Lung microvascular endothelial cell (primary cell): ENCODE results near the gene PPM1B. TPM values are rescaled to one million over a fixed set of nuclear protein-coding genes. Genes with fewer than 3 reads are reported as not detected.
"Not testable (repeated sequence)": the region's sequence is repeated elsewhere in the genome, so short reads cannot be mapped to it uniquely, and the experiment has no call there.

Experiments used
- DNase-seq, 2 donors: peaks; one replicate each; pipeline versions ENCODE4 v3.0.0 to v3.0.0-alpha.2; 2010; ENCODE audit warnings: low read depth in 2 of 2
- total RNA-seq: library from RNA; depleted of rRNA; stranded (reverse); fragments of >200 nt; gene quantifications from 2 replicates; pipeline ENCODE4 v1.2.1, GENCODE V29; 2014

PPM1B gene
- total RNA-seq, 1 donor from 2014 or later: 23.2 TPM

- DNase-seq: no peak
Measured at GRCh38 chr2:44197816-44198215, 29.1 kb downstream of the PPM1B start.

- DNase-seq: no peak
Measured at GRCh38 chr2:44200011-44200410, 31.3 kb downstream of the PPM1B start.

- DNase-seq: no peak
Measured at GRCh38 chr2:44200759-44201158, 32.1 kb downstream of the PPM1B start.

GRCh38 chr2:44201648-44202165 is 33.0 kb downstream of the PPM1B start:
- DNase-seq: no peak

- no peak for DNase-seq
Measured at GRCh38 chr2:44203542-44203941, 34.9 kb downstream of the PPM1B start.

GRCh38 chr2:44205169-44205568 is 36.5 kb downstream of the PPM1B start:
- no peak for DNase-seq

GRCh38 chr2:44207102-44207501 is 38.4 kb downstream of the PPM1B start:
- no peak for DNase-seq

GRCh38 chr2:44207648-44208047 is 39.0 kb downstream of the PPM1B start:
- DNase-seq: not testable (repeated sequence)

GRCh38 chr2:44210362-44210761 is 41.7 kb downstream of the PPM1B start:
- no peak for DNase-seq

GRCh38 chr2:44211183-44211582 is 42.5 kb downstream of the PPM1B start:
- DNase-seq: peak; percentile 59 to 89

GRCh38 chr2:44212302-44212701 is 43.6 kb downstream of the PPM1B start:
- no peak for DNase-seq

GRCh38 chr2:44215827-44216226 is 47.2 kb downstream of the PPM1B start:
- DNase-seq: no peak

- DNase-seq: no peak
Measured at GRCh38 chr2:44218771-44219170, 50.1 kb downstream of the PPM1B start.

GRCh38 chr2:44226753-44227152 is 58.1 kb downstream of the PPM1B start:
- DNase-seq: no peak

- no peak for DNase-seq
Measured at GRCh38 chr2:44230378-44230777, 61.7 kb downstream of the PPM1B start.

- DNase-seq: peak; percentile 68 to 71
Measured at GRCh38 chr2:44233450-44234128, 64.9 kb downstream of the PPM1B start.

- no peak for DNase-seq
Measured at GRCh38 chr2:44237221-44237620, 68.5 kb downstream of the PPM1B start.

- DNase-seq: no peak
Measured at GRCh38 chr2:44242904-44243303, 74.2 kb downstream of the PPM1B start.

- DNase-seq: peak; percentile 74 to 83
Measured at GRCh38 chr2:44244135-44244871, 75.6 kb downstream of the PPM1B start.

- no peak for DNase-seq
Measured at GRCh38 chr2:44245083-44245861, 76.6 kb downstream of the PPM1B start.

GRCh38 chr2:44246436-44246835 is 77.8 kb downstream of the PPM1B start:
- DNase-seq: no peak

- DNase-seq: no peak
Measured at GRCh38 chr2:44246840-44247369, 78.2 kb downstream of the PPM1B start.
